ENCODE results near the gene MAN1A2. TPM values are rescaled to one million over a fixed set of nuclear protein-coding genes. Genes with fewer than 3 reads are reported as not detected.

The MAN1A2 gene
- total and polyA plus RNA-seq, 10 of the 15 experiments (the other 5 are each of a cell fraction or from before 2014, with no cell fraction given): 2.8 to 23.6 (median 16.0) TPM

DNA sequence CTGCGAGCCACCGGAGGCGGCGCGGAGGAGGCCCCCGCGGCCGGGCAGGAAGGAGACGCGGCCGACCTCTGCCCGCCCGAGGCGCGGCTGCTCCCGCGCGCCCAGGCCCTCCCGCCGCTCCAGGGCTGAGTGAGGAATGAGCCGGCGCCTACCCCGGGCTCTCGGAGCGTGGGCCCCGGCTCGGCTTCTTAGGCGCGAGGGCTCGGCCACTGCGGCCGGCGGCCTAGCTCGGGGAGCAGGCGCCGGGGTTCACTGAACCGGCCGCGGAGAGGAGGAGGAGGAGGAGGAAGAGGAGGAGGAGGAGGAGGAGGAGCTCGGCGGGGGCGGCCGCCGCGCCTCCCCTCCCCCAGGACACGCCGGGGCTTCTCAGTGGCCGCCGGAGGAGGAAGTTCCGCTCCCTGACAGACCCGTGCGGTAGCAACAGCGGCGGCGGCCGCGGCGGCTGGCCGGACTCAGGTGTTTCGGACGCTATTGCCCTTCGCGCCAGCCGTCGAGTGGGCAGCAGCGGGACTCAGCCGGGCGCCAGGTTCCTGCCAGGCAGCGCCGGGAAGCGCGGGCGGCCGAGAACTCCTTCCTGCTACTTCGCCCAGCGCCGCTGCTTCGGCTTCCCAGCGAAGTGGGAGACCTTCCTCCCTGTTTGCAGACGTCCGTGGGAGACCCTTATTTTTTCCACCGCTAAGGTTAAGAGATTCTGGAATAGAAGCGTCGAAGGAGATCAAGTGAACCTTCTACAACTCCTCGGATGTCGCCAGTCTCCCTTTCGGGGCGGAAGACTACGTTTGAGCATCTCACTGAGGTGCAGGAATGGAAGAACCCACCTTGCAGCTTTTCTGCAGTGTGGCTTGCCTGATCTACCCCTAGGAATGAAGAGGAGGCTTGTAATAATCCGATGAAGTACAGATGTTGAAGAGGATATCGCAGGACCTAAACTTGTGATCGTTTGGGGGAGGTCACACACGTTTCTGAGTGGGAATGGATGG is at the start of gene MAN1A2 (continued):
- TF ChIP-seq FOXK2 (IDR thresholded peaks at IDR 0.05) (no peak), TCF7 (IDR thresholded peaks at IDR 0.05; ENCODE audit: borderline replicate concordance) (no peak), KLF5 (IDR thresholded peaks at IDR 0.05; ENCODE audit: partially characterized antibody) (no peak), SREBF1 (IDR thresholded peaks at IDR 0.05; ENCODE audit: low read length) (no peak), PAX5 (IDR thresholded peaks at IDR 0.05; ENCODE audit: borderline replicate concordance, low read depth, low read length) (0 out of 2 replicates have a peak, but pooled peaks have one; percentile 30), HDGF (IDR thresholded peaks at IDR 0.05) (no peak), ASH2L (IDR thresholded peaks at IDR 0.05; ENCODE audit: borderline replicate concordance, low read depth) (no peak), NFXL1 (IDR thresholded peaks at IDR 0.05; ENCODE audit: borderline replicate concordance) (peak; percentile 99), NFYB (IDR thresholded peaks at IDR 0.05; ENCODE audit: insufficient read depth, low read depth, low read length) (no peak; the same call in 1 of the 2 replicates), EP300 (IDR thresholded peaks at IDR 0.05; ENCODE audit: borderline replicate concordance in 1 of 2, control insufficient read depth in 1 of 2, low read depth in 2 of 2, low read length in 2 of 2) (no peak), FOS (IDR thresholded peaks at IDR 0.05; ENCODE audit: borderline replicate concordance, extremely low read depth, insufficient read length) (no peak), CREB1 (IDR thresholded peaks at IDR 0.05; ENCODE audit: low read depth) (0 out of 2 replicates have a peak, but pooled peaks have one; percentile 41), HDAC6 (IDR thresholded peaks at IDR 0.05; ENCODE audit: unreplicated experiment) (peak; percentile 1), MXI1 (IDR thresholded peaks at IDR 0.05; ENCODE audit: low read depth, low read length) (0 out of 2 replicates have a peak, but pooled peaks have one; percentile 16), CBFB (IDR thresholded peaks at IDR 0.05; ENCODE audit: low read depth) (no peak), POLR2AphosphoS2 (IDR thresholded peaks at IDR 0.05; ENCODE audit: low read depth, low read length) (peak; percentile 60; the same call in 1 of the 2 replicates), HCFC1 (IDR thresholded peaks at IDR 0.05; ENCODE audit: low read length) (no peak), SMAD5 (IDR thresholded peaks at IDR 0.05; ENCODE audit: low read depth) (no peak), NFIC (IDR thresholded peaks at IDR 0.05; ENCODE audit: low read depth, low read length) (no peak)
- TF ChIP-seq, protein P1, sequence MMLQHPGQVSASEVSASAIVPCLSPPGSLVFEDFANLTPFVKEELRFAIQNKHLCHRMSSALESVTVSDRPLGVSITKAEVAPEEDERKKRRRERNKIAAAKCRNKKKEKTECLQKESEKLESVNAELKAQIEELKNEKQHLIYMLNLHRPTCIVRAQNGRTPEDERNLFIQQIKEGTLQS (IDR thresholded peaks at IDR 0.05; ENCODE audit: borderline replicate concordance, extremely low read depth, low read depth, low read length): no peak
- TF ChIP-seq, protein P2, sequence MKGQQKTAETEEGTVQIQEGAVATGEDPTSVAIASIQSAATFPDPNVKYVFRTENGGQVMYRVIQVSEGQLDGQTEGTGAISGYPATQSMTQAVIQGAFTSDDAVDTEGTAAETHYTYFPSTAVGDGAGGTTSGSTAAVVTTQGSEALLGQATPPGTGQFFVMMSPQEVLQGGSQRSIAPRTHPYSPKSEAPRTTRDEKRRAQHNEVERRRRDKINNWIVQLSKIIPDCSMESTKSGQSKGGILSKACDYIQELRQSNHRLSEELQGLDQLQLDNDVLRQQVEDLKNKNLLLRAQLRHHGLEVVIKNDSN (IDR thresholded peaks at IDR 0.05; ENCODE audit: borderline replicate concordance, extremely low read length, insufficient read depth, low read depth, low read length): no peak
- TF ChIP-seq, protein P3, sequence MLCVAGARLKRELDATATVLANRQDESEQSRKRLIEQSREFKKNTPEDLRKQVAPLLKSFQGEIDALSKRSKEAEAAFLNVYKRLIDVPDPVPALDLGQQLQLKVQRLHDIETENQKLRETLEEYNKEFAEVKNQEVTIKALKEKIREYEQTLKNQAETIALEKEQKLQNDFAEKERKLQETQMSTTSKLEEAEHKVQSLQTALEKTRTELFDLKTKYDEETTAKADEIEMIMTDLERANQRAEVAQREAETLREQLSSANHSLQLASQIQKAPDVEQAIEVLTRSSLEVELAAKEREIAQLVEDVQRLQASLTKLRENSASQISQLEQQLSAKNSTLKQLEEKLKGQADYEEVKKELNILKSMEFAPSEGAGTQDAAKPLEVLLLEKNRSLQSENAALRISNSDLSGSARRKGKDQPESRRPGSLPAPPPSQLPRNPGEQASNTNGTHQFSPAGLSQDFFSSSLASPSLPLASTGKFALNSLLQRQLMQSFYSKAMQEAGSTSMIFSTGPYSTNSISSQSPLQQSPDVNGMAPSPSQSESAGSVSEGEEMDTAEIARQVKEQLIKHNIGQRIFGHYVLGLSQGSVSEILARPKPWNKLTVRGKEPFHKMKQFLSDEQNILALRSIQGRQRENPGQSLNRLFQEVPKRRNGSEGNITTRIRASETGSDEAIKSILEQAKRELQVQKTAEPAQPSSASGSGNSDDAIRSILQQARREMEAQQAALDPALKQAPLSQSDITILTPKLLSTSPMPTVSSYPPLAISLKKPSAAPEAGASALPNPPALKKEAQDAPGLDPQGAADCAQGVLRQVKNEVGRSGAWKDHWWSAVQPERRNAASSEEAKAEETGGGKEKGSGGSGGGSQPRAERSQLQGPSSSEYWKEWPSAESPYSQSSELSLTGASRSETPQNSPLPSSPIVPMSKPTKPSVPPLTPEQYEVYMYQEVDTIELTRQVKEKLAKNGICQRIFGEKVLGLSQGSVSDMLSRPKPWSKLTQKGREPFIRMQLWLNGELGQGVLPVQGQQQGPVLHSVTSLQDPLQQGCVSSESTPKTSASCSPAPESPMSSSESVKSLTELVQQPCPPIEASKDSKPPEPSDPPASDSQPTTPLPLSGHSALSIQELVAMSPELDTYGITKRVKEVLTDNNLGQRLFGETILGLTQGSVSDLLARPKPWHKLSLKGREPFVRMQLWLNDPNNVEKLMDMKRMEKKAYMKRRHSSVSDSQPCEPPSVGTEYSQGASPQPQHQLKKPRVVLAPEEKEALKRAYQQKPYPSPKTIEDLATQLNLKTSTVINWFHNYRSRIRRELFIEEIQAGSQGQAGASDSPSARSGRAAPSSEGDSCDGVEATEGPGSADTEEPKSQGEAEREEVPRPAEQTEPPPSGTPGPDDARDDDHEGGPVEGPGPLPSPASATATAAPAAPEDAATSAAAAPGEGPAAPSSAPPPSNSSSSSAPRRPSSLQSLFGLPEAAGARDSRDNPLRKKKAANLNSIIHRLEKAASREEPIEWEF (IDR thresholded peaks at IDR 0.05; ENCODE audit: insufficient replicate concordance, low read depth, low read length): no peak
